NCI-H2107 (cell line): ENCODE results near the gene ADAMTS12.
"Not testable (repeated sequence)": the region's sequence is repeated elsewhere in the genome, so short reads cannot be mapped to it uniquely, and the experiment has no call there.

ENCODE experiments used
- DNase-seq: peaks from one replicate; lab custom pipeline; 2025; lab: John Stamatoyannopoulos, UW

ADAMTS12 gene

DNA sequence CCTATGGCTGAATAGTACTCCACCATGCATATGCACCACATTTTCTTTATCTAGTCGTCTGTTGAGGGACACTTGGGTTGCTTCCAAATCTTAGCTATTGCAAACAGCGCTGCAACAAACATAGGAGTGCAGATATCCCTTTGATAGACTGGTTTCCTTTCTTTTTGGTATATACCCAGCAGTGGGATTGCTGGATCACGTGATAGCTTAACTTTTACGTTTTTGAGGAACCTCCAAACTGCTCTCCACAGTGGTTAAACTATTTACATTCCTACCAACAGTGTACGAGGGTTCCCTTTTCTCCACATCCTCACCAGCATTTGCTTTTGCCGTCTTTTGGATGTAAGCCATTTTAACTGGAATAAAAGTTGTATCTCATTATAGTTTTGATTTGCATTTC lies 308.5 kb downstream of the ADAMTS12 start:
- DNase-seq = no peak

- no peak for DNase-seq
Measured at GRCh38 chr5:33582417-33582816, 309.4 kb downstream of the ADAMTS12 start.

DNA sequence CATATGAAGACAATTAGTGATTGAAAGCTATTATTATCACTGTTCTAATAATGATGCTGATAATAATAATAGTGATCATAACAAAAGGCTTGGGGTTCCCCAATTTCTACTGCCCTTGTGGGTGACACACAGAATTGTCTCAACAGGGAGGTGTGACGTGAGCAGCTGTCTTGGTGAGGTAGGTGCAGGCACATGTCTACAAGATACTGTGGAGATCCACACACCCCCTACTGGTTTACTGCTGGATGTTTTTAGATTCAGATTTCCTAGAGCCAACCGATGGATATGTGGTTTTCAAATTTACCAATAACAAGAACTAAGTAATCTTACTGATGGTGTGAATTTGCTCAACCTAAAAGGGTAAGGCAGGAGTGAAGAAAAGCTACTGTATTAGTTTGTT lies 312.0 kb downstream of the ADAMTS12 start:
- no peak for DNase-seq

DNA sequence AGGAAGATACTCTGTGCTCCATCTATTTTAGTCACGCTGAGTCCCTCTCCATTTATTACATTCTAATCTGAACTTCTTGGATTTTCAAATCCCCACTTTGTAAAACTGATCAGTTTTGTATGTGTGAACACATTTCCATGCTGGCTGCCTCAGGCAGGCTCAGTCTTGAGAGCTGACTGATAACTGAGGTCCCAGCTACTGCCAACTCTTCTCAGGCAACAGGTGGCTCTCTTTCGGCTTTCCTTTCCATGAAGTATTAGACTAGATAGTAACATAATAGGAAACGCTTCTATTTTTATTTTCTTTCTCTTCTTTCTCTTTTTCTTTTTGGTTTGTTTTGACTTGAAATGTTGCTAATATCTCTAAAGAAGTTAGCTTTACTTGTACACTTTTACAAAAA lies 312.6 kb downstream of the ADAMTS12 start:
- no peak for DNase-seq

- no peak for DNase-seq
Measured at GRCh38 chr5:33576726-33577590, 314.8 kb downstream of the ADAMTS12 start.

DNA sequence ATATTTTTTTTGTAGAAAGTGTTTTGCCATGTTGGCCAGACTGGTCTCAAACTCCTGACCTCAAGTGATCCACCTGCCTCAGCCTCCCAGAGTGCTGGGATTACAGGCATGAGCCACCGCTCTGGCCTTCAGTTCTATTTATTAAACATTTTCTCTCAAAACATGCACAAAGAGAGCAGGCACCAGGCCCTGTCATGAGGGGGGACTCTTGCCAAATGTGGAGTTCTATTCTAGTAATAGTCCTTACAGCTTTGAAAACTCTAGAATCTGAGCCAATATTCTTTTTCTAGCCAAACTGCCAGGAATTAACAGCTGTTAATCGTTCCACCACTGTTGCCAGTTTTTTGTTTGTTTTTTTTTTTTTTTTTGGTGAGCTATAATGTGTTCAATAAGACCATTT lies 326.5 kb downstream of the ADAMTS12 start:
- DNase-seq = no peak

DNA sequence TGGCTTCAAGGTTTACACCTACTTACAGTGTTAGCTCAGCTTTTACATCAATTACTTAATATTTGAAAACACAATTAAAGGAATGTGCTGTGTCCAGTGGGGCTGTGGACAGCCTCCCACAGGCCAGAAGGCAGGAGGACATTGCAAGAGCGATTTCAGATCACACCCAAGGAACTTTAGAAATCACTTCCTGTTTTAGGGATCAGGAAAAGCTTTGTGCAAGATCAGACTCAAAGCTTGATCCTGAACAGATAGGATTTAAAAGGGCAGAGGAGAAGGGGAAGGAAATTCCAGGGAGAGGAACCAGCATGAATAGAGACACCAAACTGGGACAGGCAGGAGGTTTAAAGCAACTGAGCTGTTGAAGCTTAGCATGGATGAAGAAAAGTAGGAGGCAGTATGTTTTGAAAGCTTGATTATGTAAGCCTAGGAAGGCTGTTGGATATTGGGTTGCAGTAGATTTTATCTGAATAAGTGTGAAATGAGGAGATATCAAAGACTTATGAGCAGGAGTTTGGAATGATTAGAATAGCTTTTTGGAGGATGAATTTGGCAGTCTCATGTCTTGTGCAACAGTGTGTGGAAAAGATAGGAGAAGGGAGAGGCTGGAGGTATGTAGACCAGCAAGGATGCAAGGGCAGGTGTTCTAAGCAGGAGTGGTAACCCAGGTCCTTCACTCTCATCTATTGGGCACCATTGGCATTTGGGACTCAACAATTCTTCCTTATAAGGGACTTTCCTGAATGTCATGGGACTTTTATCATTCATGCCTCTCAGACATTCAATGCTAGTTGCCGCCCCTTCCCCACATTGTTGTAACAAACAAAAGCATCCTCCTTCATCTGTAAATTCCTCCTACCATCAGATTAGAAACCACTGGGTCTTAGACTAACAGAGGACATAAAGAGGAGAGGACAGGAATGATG lies 327.5 kb downstream of the ADAMTS12 start:
- no peak for DNase-seq

DNA sequence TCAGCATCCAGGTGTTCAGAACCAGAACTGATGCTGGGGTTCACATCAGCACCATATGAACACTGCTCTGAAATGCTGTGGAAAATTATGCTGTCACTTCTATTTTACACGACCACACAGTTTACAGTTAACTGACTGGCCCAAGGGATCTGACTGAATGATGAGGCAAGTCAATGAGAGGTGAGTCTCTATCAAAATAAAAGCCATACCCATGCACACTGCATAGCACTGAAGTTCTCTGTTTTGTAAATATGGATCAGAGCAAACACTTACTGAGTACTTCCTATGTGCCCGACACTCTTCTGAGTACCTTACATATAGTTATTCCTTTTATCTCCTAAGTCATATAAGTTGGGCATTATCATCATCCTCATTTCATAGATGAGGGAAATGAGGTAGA lies 328.3 kb downstream of the ADAMTS12 start:
- no peak for DNase-seq

GRCh38 chr5:33558489-33558888 lies 333.3 kb downstream of the ADAMTS12 start:
- DNase-seq = no peak

DNA sequence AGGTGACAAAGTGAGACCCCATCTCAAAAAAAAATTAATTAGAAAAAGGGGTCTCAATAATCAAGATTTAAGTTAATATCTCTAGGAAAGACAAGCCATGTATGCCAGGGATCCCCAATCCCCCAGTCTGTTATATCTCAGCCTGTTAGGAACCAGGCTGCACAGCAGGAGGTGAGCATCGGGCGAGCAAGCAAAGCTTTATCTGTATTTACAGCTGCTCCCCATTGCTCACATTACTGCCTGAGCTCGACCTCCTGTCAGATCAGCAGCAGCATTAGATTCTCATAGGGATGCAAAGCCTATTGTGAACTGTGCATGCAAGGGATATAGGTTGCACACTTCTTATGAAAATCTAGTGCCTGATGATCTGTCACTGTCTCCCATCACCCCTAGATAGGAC lies 334.2 kb downstream of the ADAMTS12 start:
- no peak for DNase-seq

GRCh38 chr5:33556330-33557328 lies 335.2 kb downstream of the ADAMTS12 start:
- DNase-seq = no peak

- DNase-seq = no peak
Measured at GRCh38 chr5:33549982-33550567, 341.7 kb downstream of the ADAMTS12 start.

- DNase-seq = not testable (repeated sequence)
Measured at GRCh38 chr5:33539790-33540189, 352.0 kb downstream of the ADAMTS12 start.

DNA sequence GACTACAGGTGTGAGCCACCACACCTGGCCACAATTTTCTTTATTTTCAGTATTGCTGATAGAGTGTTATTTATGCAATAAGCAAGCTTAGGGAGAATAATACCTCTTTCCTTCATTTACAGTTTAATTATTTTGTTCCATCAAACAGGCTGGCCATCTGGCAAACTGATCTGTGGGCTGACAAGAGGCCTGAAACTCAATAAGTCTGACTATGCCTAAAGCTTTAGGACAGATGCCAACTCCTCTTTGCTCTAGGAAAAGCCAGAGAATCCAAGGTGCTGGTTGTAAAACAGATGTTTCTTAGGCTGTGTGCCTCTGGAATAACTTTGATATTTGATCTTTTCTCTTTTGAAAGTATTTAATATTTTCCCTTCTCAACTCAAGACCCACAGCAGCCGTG lies 352.6 kb downstream of the ADAMTS12 start:
- no peak for DNase-seq

DNA sequence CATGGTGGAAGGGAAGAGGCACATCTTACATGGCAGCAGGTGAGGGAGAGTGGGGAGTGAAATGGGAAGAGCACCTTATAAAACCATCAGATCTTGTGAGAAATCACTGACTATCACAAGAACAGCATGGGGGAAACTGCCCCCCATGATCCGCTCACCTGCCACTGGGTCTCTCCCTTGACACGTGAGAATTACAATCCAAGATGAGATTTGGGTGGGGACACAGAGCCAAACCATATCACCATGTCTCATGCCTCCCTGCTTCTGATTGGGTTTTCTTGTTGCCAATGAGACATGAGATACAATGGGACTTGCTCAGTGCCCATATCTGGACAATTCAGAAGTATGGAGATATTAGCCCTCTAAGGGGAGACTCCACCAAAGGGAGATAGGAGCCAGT lies 353.6 kb downstream of the ADAMTS12 start:
- DNase-seq = no peak

DNA sequence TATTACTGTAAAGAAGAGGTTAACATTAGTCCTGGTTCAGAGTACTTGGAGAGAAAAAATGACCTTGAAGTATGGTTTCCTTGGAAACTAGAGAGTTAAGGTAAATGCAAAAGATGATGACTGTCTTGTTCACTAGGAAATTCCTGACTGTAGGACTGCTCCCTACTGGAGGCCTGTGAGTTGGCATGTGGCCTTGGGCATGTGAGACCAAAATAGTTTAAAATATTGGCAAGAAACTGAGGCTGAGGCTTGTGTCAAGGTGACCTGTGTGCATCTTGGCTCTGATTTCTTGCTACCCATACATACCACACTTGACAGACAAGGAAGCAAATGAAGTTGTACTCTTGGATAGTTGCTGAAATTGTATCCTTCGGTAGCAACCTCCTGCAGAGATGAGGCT lies 354.6 kb downstream of the ADAMTS12 start:
- no peak for DNase-seq

DNA sequence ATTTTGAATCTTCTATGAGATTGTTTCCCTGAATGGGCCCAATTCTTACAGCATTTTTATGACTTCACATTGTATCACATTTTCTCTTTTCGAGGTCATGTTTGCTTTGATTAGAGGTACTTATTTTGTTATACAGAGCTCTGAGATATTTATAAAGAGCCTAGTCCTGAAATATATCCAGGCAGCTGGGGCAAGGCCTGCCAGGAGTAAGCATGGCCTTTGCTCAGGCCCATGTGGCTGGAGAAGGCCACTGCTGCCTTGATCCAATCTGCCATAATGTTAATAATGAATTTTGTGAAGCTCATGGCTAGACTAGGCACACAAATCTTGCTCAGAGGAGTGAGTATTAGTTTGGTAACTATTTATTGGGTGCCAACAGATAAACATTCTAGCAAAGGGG lies 355.0 kb downstream of the ADAMTS12 start:
- DNase-seq = no peak

- DNase-seq = no peak
Measured at GRCh38 chr5:33531824-33532223, 360.0 kb downstream of the ADAMTS12 start.

DNA sequence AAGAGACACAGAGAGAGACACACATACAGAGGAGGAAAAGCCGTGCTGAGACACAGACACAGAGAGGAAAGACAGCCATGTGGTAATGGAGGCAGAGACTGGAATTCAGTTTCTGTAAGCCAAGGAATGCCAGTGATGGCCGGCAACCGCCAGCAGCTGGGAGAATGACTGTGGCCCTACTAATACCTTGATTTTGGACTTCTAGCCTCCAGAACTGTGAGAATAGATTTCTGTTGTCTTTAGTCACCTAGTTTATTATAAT lies 360.8 kb downstream of the ADAMTS12 start:
- no peak for DNase-seq

- DNase-seq = no peak
Measured at GRCh38 chr5:33530183-33531036, 361.4 kb downstream of the ADAMTS12 start.

GRCh38 chr5:33527696-33528095 lies 364.1 kb downstream of the ADAMTS12 start:
- DNase-seq = no peak
